Fibroblast of lung (primary cell): ENCODE measurements around the gene CCDC60.

Experiments used
- EZH2 ChIP-seq: IDR thresholded peaks from 2 replicates; pipeline ENCODE4 v1.5.1; 2012; ENCODE audit warnings: low read length, control low read depth, mild to moderate bottlenecking; ENCODE audit errors: missing control alignments
- TF ChIP-seq, protein P1 (sequence below), 2 donors: IDR thresholded peaks in 1 of 2; conservative IDR thresholded peaks in 1 of 2; 1 replicate in 1 of 2; 2 replicates in 1 of 2; pipeline ENCODE4 v1.5.1; 2011 to 2012; ENCODE audit warnings: low read length in 2 of 2, control low read depth in 1 of 2, inconsistent platforms in 1 of 2, low read depth in 1 of 2, mild to moderate bottlenecking in 1 of 2

DNA sequence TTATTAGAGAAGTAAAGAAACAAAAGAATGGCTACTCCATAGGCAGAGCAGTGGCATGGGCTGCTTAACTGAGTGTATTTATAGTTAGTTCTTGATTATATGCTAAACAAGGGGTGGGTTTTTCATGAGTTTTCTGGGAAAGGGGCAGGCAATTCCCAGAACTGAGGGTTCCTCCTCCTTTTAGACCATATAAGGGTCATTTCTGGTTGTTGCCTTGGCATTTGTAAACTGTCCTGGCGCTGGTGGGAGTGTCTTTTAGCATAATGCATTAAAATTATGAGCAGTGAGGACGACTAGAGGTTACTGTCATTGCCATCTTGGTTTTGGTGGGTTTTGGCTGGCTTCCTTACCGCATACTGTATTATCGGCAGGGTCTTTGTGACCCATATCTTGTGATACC is 40.1 kb downstream of the CCDC60 start:
- no peak for TF ChIP-seq EZH2
- TF ChIP-seq, protein P1, sequence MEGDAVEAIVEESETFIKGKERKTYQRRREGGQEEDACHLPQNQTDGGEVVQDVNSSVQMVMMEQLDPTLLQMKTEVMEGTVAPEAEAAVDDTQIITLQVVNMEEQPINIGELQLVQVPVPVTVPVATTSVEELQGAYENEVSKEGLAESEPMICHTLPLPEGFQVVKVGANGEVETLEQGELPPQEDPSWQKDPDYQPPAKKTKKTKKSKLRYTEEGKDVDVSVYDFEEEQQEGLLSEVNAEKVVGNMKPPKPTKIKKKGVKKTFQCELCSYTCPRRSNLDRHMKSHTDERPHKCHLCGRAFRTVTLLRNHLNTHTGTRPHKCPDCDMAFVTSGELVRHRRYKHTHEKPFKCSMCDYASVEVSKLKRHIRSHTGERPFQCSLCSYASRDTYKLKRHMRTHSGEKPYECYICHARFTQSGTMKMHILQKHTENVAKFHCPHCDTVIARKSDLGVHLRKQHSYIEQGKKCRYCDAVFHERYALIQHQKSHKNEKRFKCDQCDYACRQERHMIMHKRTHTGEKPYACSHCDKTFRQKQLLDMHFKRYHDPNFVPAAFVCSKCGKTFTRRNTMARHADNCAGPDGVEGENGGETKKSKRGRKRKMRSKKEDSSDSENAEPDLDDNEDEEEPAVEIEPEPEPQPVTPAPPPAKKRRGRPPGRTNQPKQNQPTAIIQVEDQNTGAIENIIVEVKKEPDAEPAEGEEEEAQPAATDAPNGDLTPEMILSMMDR (conservative IDR thresholded peaks at IDR 0.05 in 1 of 2, IDR thresholded peaks at IDR 0.05 in 1 of 2; ENCODE audit: low read depth in 1 of 2, low read length in 2 of 2), result no peak
